ENCODE results near the gene AUTS2. TPM values are rescaled to one million over a fixed set of nuclear protein-coding genes. Genes with fewer than 3 reads are reported as not detected.
A peak's percentile ranks its signal among the peaks of the same experiment; 100 is the strongest.

Gene AUTS2
- total and polyA plus RNA-seq, 10 of the 15 experiments (the other 5 are each of a cell fraction or from before 2014, with no cell fraction given): 6.4 to 55.6 (median 21.6) TPM

DNA sequence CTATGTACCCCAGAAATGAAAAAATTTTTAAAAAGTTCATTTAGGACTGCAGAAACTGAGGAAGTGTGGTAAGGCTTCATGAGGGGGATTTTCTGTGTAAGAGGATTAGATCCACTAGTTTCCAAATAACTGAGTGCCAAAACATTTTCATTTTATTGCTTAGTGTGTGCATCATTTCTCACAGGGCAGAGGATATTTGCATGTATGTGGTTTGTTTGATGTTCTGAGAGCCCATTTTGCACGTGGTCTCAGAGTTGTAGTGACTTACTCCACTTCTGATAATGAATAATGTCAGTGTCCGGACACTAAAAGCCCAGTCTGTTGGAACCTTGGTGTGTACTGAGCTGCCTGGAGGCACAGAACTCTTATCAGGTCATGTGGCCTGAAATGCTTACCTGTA, 299.9 kb downstream of the AUTS2 start (continued):
- TF ChIP-seq, protein P1, sequence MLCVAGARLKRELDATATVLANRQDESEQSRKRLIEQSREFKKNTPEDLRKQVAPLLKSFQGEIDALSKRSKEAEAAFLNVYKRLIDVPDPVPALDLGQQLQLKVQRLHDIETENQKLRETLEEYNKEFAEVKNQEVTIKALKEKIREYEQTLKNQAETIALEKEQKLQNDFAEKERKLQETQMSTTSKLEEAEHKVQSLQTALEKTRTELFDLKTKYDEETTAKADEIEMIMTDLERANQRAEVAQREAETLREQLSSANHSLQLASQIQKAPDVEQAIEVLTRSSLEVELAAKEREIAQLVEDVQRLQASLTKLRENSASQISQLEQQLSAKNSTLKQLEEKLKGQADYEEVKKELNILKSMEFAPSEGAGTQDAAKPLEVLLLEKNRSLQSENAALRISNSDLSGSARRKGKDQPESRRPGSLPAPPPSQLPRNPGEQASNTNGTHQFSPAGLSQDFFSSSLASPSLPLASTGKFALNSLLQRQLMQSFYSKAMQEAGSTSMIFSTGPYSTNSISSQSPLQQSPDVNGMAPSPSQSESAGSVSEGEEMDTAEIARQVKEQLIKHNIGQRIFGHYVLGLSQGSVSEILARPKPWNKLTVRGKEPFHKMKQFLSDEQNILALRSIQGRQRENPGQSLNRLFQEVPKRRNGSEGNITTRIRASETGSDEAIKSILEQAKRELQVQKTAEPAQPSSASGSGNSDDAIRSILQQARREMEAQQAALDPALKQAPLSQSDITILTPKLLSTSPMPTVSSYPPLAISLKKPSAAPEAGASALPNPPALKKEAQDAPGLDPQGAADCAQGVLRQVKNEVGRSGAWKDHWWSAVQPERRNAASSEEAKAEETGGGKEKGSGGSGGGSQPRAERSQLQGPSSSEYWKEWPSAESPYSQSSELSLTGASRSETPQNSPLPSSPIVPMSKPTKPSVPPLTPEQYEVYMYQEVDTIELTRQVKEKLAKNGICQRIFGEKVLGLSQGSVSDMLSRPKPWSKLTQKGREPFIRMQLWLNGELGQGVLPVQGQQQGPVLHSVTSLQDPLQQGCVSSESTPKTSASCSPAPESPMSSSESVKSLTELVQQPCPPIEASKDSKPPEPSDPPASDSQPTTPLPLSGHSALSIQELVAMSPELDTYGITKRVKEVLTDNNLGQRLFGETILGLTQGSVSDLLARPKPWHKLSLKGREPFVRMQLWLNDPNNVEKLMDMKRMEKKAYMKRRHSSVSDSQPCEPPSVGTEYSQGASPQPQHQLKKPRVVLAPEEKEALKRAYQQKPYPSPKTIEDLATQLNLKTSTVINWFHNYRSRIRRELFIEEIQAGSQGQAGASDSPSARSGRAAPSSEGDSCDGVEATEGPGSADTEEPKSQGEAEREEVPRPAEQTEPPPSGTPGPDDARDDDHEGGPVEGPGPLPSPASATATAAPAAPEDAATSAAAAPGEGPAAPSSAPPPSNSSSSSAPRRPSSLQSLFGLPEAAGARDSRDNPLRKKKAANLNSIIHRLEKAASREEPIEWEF (IDR thresholded peaks at IDR 0.05; ENCODE audit: insufficient replicate concordance, low read depth, low read length): no peak
- TF ChIP-seq, protein P2, sequence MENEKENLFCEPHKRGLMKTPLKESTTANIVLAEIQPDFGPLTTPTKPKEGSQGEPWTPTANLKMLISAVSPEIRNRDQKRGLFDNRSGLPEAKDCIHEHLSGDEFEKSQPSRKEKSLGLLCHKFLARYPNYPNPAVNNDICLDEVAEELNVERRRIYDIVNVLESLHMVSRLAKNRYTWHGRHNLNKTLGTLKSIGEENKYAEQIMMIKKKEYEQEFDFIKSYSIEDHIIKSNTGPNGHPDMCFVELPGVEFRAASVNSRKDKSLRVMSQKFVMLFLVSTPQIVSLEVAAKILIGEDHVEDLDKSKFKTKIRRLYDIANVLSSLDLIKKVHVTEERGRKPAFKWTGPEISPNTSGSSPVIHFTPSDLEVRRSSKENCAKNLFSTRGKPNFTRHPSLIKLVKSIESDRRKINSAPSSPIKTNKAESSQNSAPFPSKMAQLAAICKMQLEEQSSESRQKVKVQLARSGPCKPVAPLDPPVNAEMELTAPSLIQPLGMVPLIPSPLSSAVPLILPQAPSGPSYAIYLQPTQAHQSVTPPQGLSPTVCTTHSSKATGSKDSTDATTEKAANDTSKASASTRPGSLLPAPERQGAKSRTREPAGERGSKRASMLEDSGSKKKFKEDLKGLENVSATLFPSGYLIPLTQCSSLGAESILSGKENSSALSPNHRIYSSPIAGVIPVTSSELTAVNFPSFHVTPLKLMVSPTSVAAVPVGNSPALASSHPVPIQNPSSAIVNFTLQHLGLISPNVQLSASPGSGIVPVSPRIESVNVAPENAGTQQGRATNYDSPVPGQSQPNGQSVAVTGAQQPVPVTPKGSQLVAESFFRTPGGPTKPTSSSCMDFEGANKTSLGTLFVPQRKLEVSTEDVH (IDR thresholded peaks at IDR 0.05; ENCODE audit: low read depth, partially characterized antibody): no peak
- TF ChIP-seq, protein P3, sequence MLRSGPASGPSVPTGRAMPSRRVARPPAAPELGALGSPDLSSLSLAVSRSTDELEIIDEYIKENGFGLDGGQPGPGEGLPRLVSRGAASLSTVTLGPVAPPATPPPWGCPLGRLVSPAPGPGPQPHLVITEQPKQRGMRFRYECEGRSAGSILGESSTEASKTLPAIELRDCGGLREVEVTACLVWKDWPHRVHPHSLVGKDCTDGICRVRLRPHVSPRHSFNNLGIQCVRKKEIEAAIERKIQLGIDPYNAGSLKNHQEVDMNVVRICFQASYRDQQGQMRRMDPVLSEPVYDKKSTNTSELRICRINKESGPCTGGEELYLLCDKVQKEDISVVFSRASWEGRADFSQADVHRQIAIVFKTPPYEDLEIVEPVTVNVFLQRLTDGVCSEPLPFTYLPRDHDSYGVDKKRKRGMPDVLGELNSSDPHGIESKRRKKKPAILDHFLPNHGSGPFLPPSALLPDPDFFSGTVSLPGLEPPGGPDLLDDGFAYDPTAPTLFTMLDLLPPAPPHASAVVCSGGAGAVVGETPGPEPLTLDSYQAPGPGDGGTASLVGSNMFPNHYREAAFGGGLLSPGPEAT (IDR thresholded peaks at IDR 0.05; ENCODE audit: low read depth): peak; percentile 62; the same call in 1 of the 2 replicates
- TF ChIP-seq FOS (IDR thresholded peaks at IDR 0.05; ENCODE audit: borderline replicate concordance, extremely low read depth, insufficient read length): no peak
- TF ChIP-seq CREB1 (IDR thresholded peaks at IDR 0.05; ENCODE audit: low read depth): 0 out of 2 replicates have a peak, but pooled peaks have one; percentile 30
- TF ChIP-seq, protein P4, sequence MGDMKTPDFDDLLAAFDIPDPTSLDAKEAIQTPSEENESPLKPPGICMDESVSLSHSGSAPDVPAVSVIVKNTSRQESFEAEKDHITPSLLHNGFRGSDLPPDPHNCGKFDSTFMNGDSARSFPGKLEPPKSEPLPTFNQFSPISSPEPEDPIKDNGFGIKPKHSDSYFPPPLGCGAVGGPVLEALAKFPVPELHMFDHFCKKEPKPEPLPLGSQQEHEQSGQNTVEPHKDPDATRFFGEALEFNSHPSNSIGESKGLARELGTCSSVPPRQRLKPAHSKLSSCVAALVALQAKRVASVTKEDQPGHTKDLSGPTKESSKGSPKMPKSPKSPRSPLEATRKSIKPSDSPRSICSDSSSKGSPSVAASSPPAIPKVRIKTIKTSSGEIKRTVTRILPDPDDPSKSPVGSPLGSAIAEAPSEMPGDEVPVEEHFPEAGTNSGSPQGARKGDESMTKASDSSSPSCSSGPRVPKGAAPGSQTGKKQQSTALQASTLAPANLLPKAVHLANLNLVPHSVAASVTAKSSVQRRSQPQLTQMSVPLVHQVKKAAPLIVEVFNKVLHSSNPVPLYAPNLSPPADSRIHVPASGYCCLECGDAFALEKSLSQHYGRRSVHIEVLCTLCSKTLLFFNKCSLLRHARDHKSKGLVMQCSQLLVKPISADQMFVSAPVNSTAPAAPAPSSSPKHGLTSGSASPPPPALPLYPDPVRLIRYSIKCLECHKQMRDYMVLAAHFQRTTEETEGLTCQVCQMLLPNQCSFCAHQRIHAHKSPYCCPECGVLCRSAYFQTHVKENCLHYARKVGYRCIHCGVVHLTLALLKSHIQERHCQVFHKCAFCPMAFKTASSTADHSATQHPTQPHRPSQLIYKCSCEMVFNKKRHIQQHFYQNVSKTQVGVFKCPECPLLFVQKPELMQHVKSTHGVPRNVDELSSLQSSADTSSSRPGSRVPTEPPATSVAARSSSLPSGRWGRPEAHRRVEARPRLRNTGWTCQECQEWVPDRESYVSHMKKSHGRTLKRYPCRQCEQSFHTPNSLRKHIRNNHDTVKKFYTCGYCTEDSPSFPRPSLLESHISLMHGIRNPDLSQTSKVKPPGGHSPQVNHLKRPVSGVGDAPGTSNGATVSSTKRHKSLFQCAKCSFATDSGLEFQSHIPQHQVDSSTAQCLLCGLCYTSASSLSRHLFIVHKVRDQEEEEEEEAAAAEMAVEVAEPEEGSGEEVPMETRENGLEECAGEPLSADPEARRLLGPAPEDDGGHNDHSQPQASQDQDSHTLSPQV (IDR thresholded peaks at IDR 0.05): no peak
- TF ChIP-seq SP1 (IDR thresholded peaks at IDR 0.05; ENCODE audit: low read depth, low read length): no peak
- TF ChIP-seq, protein P5, sequence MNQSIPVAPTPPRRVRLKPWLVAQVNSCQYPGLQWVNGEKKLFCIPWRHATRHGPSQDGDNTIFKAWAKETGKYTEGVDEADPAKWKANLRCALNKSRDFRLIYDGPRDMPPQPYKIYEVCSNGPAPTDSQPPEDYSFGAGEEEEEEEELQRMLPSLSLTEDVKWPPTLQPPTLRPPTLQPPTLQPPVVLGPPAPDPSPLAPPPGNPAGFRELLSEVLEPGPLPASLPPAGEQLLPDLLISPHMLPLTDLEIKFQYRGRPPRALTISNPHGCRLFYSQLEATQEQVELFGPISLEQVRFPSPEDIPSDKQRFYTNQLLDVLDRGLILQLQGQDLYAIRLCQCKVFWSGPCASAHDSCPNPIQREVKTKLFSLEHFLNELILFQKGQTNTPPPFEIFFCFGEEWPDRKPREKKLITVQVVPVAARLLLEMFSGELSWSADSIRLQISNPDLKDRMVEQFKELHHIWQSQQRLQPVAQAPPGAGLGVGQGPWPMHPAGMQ (IDR thresholded peaks at IDR 0.05; ENCODE audit: borderline replicate concordance): no peak
- peak; percentile 39; the same call in 1 of the 2 replicates for TF ChIP-seq IRF4 (IDR thresholded peaks at IDR 0.05; ENCODE audit: low read depth, low read length)
- TF ChIP-seq TCF12 (IDR thresholded peaks at IDR 0.05; ENCODE audit: low read depth, low read length): 0 out of 2 replicates have a peak, but pooled peaks have one; percentile 14
- peak; percentile 34; the same call in 1 of the 2 replicates for TF ChIP-seq NFIC (IDR thresholded peaks at IDR 0.05; ENCODE audit: low read depth, low read length)
- peak; percentile 54; the same call in 1 of the 2 replicates for TF ChIP-seq ATF7 (IDR thresholded peaks at IDR 0.05; ENCODE audit: low read depth)
- 0 out of 2 replicates have a peak, but pooled peaks have one; percentile 7 for TF ChIP-seq BCL11A (IDR thresholded peaks at IDR 0.05; ENCODE audit: low read depth, low read length)

Data from GM12878 (cell line).